Measurements from ENCODE around the gene LDHAL6B.
"Not testable (repeated sequence)": the region's sequence is repeated elsewhere in the genome, so short reads cannot be mapped to it uniquely, and the experiment has no call there.

LDHAL6B gene

GRCh38 chr15:59206623-59207183 is at the start of gene LDHAL6B:
TSS of gene LDHAL6B (plus strand) at chr15:59206843. CDS start at chr15:59206941, 98 bp downstream.
- Histone ChIP-seq H3K27ac (ENCODE audit: low read depth, low read length) (no peak within 1 kb of the TSS), H3K4me3 (ENCODE audit: low read depth in 1 of 2, low read length in 2 of 2) (no peak within 1 kb of the TSS), H3K27me3 (ENCODE audit: control insufficient read depth in 1 of 2, insufficient read depth in 2 of 2, low read length in 2 of 2) (no peaks in the 10 kb centered on the region), H3K36me3 (ENCODE audit: insufficient read depth, low read length) (peaks cover 58% of the 10 kb centered on the region), H3K4me1 (ENCODE audit: insufficient read depth, low read length) (peaks cover 8% of the 10 kb centered on the region), H3K9me3 (ENCODE audit: low read length) (no peaks in the 10 kb centered on the region), H3K9ac (ENCODE audit: low read length) (no peak within 1 kb of the TSS)

- Histone ChIP-seq H3K9ac (ENCODE audit: low read length) (no peak overlapping the region), H3K27me3 (ENCODE audit: control insufficient read depth in 1 of 2, insufficient read depth in 2 of 2, low read length in 2 of 2) (no peaks in the 10 kb centered on the region), H3K27ac (ENCODE audit: low read depth, low read length) (no peak overlapping the region), H3K4me1 (ENCODE audit: insufficient read depth, low read length) (no peaks in the 10 kb centered on the region), H3K4me3 (ENCODE audit: low read depth in 1 of 2, low read length in 2 of 2) (no peak overlapping the region), H3K36me3 (ENCODE audit: insufficient read depth, low read length) (peaks cover 45% of the 10 kb centered on the region), H3K9me3 (ENCODE audit: low read length) (no peaks in the 10 kb centered on the region)
Measured at GRCh38 chr15:59157396-59157795, 49.2 kb upstream of the LDHAL6B start.

GRCh38 chr15:59157840-59158700 is 48.6 kb upstream of the LDHAL6B start:
- peaks cover 43% of the 10 kb centered on the region for H3K36me3 ChIP-seq (ENCODE audit: insufficient read depth, low read length)
- H3K4me3 ChIP-seq (ENCODE audit: low read depth in 1 of 2, low read length in 2 of 2) = no peak overlapping the region
- H3K27me3 ChIP-seq (ENCODE audit: control insufficient read depth in 1 of 2, insufficient read depth in 2 of 2, low read length in 2 of 2) = no peaks in the 10 kb centered on the region
- no peaks in the 10 kb centered on the region for H3K4me1 ChIP-seq (ENCODE audit: insufficient read depth, low read length)
- H3K9ac ChIP-seq (ENCODE audit: low read length) = no peak overlapping the region
- H3K9me3 ChIP-seq (ENCODE audit: low read length) = no peaks in the 10 kb centered on the region
- no peak overlapping the region for H3K27ac ChIP-seq (ENCODE audit: low read depth, low read length)

- Histone ChIP-seq H3K4me3 (ENCODE audit: low read depth in 1 of 2, low read length in 2 of 2) (no peak overlapping the region), H3K9ac (ENCODE audit: low read length) (no peak overlapping the region), H3K27ac (ENCODE audit: low read depth, low read length) (no peak overlapping the region), H3K27me3 (ENCODE audit: control insufficient read depth in 1 of 2, insufficient read depth in 2 of 2, low read length in 2 of 2) (no peaks in the 10 kb centered on the region), H3K36me3 (ENCODE audit: insufficient read depth, low read length) (peaks cover 38% of the 10 kb centered on the region), H3K9me3 (ENCODE audit: low read length) (no peaks in the 10 kb centered on the region), H3K4me1 (ENCODE audit: insufficient read depth, low read length) (no peaks in the 10 kb centered on the region)
Measured at GRCh38 chr15:59158701-59159034, 48.0 kb upstream of the LDHAL6B start.

GRCh38 chr15:59159210-59159609 is 47.4 kb upstream of the LDHAL6B start:
- Histone ChIP-seq H3K4me1 (ENCODE audit: insufficient read depth, low read length) (no peaks in the 10 kb centered on the region), H3K4me3 (ENCODE audit: low read depth in 1 of 2, low read length in 2 of 2) (no peak overlapping the region), H3K27me3 (ENCODE audit: control insufficient read depth in 1 of 2, insufficient read depth in 2 of 2, low read length in 2 of 2) (no peaks in the 10 kb centered on the region), H3K9ac (ENCODE audit: low read length) (no peak overlapping the region), H3K9me3 (ENCODE audit: low read length) (no peaks in the 10 kb centered on the region), H3K27ac (ENCODE audit: low read depth, low read length) (no peak overlapping the region), H3K36me3 (ENCODE audit: insufficient read depth, low read length) (peaks cover 38% of the 10 kb centered on the region)

- Histone ChIP-seq H3K27ac (ENCODE audit: low read depth, low read length) (no peak overlapping the region), H3K9ac (ENCODE audit: low read length) (no peak overlapping the region), H3K36me3 (ENCODE audit: insufficient read depth, low read length) (peaks cover 35% of the 10 kb centered on the region), H3K4me1 (ENCODE audit: insufficient read depth, low read length) (no peaks in the 10 kb centered on the region), H3K4me3 (ENCODE audit: low read depth in 1 of 2, low read length in 2 of 2) (no peak overlapping the region), H3K27me3 (ENCODE audit: control insufficient read depth in 1 of 2, insufficient read depth in 2 of 2, low read length in 2 of 2) (no peaks in the 10 kb centered on the region), H3K9me3 (ENCODE audit: low read length) (no peaks in the 10 kb centered on the region)
Measured at GRCh38 chr15:59160880-59161593, 45.6 kb upstream of the LDHAL6B start.

GRCh38 chr15:59162080-59162479 is 44.6 kb upstream of the LDHAL6B start:
- not testable (repeated sequence) for H3K9me3 ChIP-seq (ENCODE audit: low read length); H3K4me1 ChIP-seq (ENCODE audit: insufficient read depth, low read length); H3K4me3 ChIP-seq (ENCODE audit: low read depth in 1 of 2, low read length in 2 of 2); H3K27ac ChIP-seq (ENCODE audit: low read depth, low read length); H3K9ac ChIP-seq (ENCODE audit: low read length); H3K27me3 ChIP-seq (ENCODE audit: control insufficient read depth in 1 of 2, insufficient read depth in 2 of 2, low read length in 2 of 2)
- peaks cover 33% of the 10 kb centered on the region for H3K36me3 ChIP-seq (ENCODE audit: insufficient read depth, low read length)

- Histone ChIP-seq H3K4me3 (ENCODE audit: low read depth in 1 of 2, low read length in 2 of 2) (no peak overlapping the region), H3K9me3 (ENCODE audit: low read length) (no peaks in the 10 kb centered on the region), H3K4me1 (ENCODE audit: insufficient read depth, low read length) (no peaks in the 10 kb centered on the region), H3K9ac (ENCODE audit: low read length) (no peak overlapping the region), H3K36me3 (ENCODE audit: insufficient read depth, low read length) (peaks cover 15% of the 10 kb centered on the region), H3K27me3 (ENCODE audit: control insufficient read depth in 1 of 2, insufficient read depth in 2 of 2, low read length in 2 of 2) (no peaks in the 10 kb centered on the region), H3K27ac (ENCODE audit: low read depth, low read length) (no peak overlapping the region)
Measured at GRCh38 chr15:59165726-59166125, 40.9 kb upstream of the LDHAL6B start.

- no peak overlapping the region for H3K9ac ChIP-seq (ENCODE audit: low read length)
- no peaks in the 10 kb centered on the region for H3K27me3 ChIP-seq (ENCODE audit: control insufficient read depth in 1 of 2, insufficient read depth in 2 of 2, low read length in 2 of 2)
- peaks cover 15% of the 10 kb centered on the region for H3K36me3 ChIP-seq (ENCODE audit: insufficient read depth, low read length)
- H3K4me3 ChIP-seq (ENCODE audit: low read depth in 1 of 2, low read length in 2 of 2) = no peak overlapping the region
- H3K27ac ChIP-seq (ENCODE audit: low read depth, low read length) = no peak overlapping the region
- H3K9me3 ChIP-seq (ENCODE audit: low read length) = no peaks in the 10 kb centered on the region
- H3K4me1 ChIP-seq (ENCODE audit: insufficient read depth, low read length) = no peaks in the 10 kb centered on the region
Measured at GRCh38 chr15:59166166-59166565, 40.5 kb upstream of the LDHAL6B start.

GRCh38 chr15:59166601-59167265 is 39.9 kb upstream of the LDHAL6B start:
- H3K9me3 ChIP-seq (ENCODE audit: low read length) = no peaks in the 10 kb centered on the region
- peaks cover 19% of the 10 kb centered on the region for H3K36me3 ChIP-seq (ENCODE audit: insufficient read depth, low read length)
- H3K4me3 ChIP-seq (ENCODE audit: low read depth in 1 of 2, low read length in 2 of 2) = no peak overlapping the region
- no peak overlapping the region for H3K27ac ChIP-seq (ENCODE audit: low read depth, low read length)
- no peaks in the 10 kb centered on the region for H3K27me3 ChIP-seq (ENCODE audit: control insufficient read depth in 1 of 2, insufficient read depth in 2 of 2, low read length in 2 of 2)
- H3K4me1 ChIP-seq (ENCODE audit: insufficient read depth, low read length) = no peaks in the 10 kb centered on the region
- no peak overlapping the region for H3K9ac ChIP-seq (ENCODE audit: low read length)

- peaks cover 17% of the 10 kb centered on the region for H3K36me3 ChIP-seq (ENCODE audit: insufficient read depth, low read length)
- no peak overlapping the region for H3K4me3 ChIP-seq (ENCODE audit: low read depth in 1 of 2, low read length in 2 of 2)
- no peaks in the 10 kb centered on the region for H3K4me1 ChIP-seq (ENCODE audit: insufficient read depth, low read length)
- no peaks in the 10 kb centered on the region for H3K9me3 ChIP-seq (ENCODE audit: low read length)
- no peak overlapping the region for H3K9ac ChIP-seq (ENCODE audit: low read length)
- no peaks in the 10 kb centered on the region for H3K27me3 ChIP-seq (ENCODE audit: control insufficient read depth in 1 of 2, insufficient read depth in 2 of 2, low read length in 2 of 2)
- no peak overlapping the region for H3K27ac ChIP-seq (ENCODE audit: low read depth, low read length)
Measured at GRCh38 chr15:59168536-59168935, 38.1 kb upstream of the LDHAL6B start.
